ENCODE data around the gene ZNF765.
A peak's percentile ranks its signal among the peaks of the same experiment; 100 is the strongest.
"Not testable (repeated sequence)": the region's sequence is repeated elsewhere in the genome, so short reads cannot be mapped to it uniquely, and the experiment has no call there.

ZNF765 gene

DNA sequence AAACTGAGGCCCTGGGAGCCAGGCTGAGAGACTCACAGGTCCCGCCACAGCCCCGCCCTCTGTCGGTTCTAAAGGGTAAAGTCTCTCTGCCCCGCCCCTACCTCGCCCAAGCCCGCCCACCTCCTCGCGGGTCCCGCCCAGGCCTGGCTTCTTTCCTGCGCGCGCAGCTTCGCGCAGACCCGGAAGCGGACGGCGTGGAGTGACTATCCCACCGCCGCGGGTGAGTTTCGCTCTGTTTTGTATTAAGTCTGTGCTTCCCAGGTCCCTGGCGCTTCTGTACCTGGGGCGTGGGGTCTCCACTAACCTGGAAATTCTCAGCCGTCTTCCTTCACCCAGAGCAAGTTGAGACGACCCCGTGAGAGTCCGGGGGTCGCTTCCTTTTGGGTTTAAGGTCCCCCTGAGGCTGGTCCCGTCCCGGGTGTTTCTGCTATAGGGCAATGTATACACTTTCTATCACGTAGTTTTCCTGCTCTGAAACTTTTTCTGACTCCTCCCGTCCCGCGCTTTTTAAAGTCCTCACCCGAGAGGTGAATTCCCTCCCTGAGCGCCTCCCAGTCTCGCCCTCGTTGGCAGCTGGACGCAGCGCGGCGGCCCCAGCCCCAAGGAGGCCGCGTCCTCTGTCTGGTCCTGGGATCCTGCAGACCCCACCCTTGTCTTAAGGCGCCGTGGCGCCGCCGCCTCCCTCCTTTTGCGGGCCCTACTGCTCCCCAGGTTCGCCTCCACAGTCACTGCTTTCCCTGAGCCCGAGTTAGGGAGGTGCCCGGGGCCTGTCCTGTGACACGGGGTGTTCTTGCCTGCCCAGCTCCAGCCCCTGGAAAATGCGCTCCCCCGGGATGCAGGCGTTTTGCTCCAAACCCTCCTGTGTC is at the start of gene ZNF765:
ZNF765 (plus strand) TSS at position 176 of the 866 bp plus-strand sequence. CDS start 2,867 bp downstream, outside the sequence.
- Mint-ChIP-seq H3K27ac (peak within 1 kb of the TSS; percentile 93), H3K4me3 (peak within 1 kb of the TSS; percentile 93), H3K4me1 (peaks cover 22% of the 10 kb centered on the region), H3K36me3 (peaks cover 40% of the 10 kb centered on the region), H3K9me3 (peaks cover 2% of the 10 kb centered on the region)
- DNase-seq (ENCODE audit: low spot score in 2 of 2) (peak; percentile 97 to 99), ATAC-seq (peak; percentile 99)

- no peak overlapping the region for H3K27ac Mint-ChIP-seq
- no peaks in the 10 kb centered on the region for H3K4me1 Mint-ChIP-seq
- H3K9me3 Mint-ChIP-seq: peaks cover 29% of the 10 kb centered on the region
- H3K36me3 Mint-ChIP-seq: peaks cover 22% of the 10 kb centered on the region
- DNase-seq (ENCODE audit: low spot score in 2 of 2) (no peak), ATAC-seq (no peak)
- no peak overlapping the region for H3K4me3 Mint-ChIP-seq
Measured at GRCh38 chr19:53355739-53356138, 39.2 kb upstream of the ZNF765 start.

- no peak for ATAC-seq
- H3K36me3 Mint-ChIP-seq: peaks cover 9% of the 10 kb centered on the region
- no peaks in the 10 kb centered on the region for H3K4me1 Mint-ChIP-seq
Measured at GRCh38 chr19:53357821-53358581, 36.9 kb upstream of the ZNF765 start.

GRCh38 chr19:53360056-53360455 is 34.9 kb upstream of the ZNF765 start:
- H3K27ac Mint-ChIP-seq; H3K4me1 Mint-ChIP-seq; H3K36me3 Mint-ChIP-seq; H3K4me3 Mint-ChIP-seq; ATAC-seq; DNase-seq (ENCODE audit: low spot score in 2 of 2); H3K9me3 Mint-ChIP-seq: not testable (repeated sequence)

More at GRCh38 chr19:53357821-53358581, 36.9 kb upstream of the ZNF765 start:
- Mint-ChIP-seq H3K27ac (no peak overlapping the region), H3K4me3 (no peak overlapping the region), H3K9me3 (peaks cover 12% of the 10 kb centered on the region)
- no peak for DNase-seq (ENCODE audit: low spot score in 2 of 2)

GRCh38 chr19:53365134-53365898 is 29.6 kb upstream of the ZNF765 start, which contains the start of gene ZNF525:
ZNF525 (plus strand) TSS chr19:53365705; CDS start chr19:53372282, 6,577 bp downstream.
- DNase-seq (ENCODE audit: low spot score in 2 of 2) (peak; percentile 94 to 95), ATAC-seq (peak; percentile 100)
- Mint-ChIP-seq H3K4me3 (peak within 1 kb of the TSS; percentile 86), H3K36me3 (peaks cover 18% of the 10 kb centered on the region), H3K27ac (peak within 1 kb of the TSS; percentile 94), H3K9me3 (no peaks in the 10 kb centered on the region), H3K4me1 (peaks cover 26% of the 10 kb centered on the region)

GRCh38 chr19:53365899-53366493 is 29.0 kb upstream of the ZNF765 start:
- H3K36me3 Mint-ChIP-seq: peaks cover 20% of the 10 kb centered on the region
- peaks cover 31% of the 10 kb centered on the region for H3K4me1 Mint-ChIP-seq
- peak overlapping the region; percentile 94 for H3K27ac Mint-ChIP-seq
- H3K9me3 Mint-ChIP-seq: no peaks in the 10 kb centered on the region
- DNase-seq (ENCODE audit: low spot score in 2 of 2) (no peak), ATAC-seq (peak; percentile 71)
- peak overlapping the region; percentile 86 for H3K4me3 Mint-ChIP-seq

- H3K4me1 Mint-ChIP-seq: peaks cover 12% of the 10 kb centered on the region
- no peak overlapping the region for H3K4me3 Mint-ChIP-seq
- H3K27ac Mint-ChIP-seq: no peak overlapping the region
- DNase-seq (ENCODE audit: low spot score in 2 of 2) (no peak), ATAC-seq (no peak)
- H3K9me3 Mint-ChIP-seq: peaks cover 6% of the 10 kb centered on the region
- peaks cover 75% of the 10 kb centered on the region for H3K36me3 Mint-ChIP-seq
Measured at GRCh38 chr19:53372196-53372595, 22.8 kb upstream of the ZNF765 start.

DNA sequence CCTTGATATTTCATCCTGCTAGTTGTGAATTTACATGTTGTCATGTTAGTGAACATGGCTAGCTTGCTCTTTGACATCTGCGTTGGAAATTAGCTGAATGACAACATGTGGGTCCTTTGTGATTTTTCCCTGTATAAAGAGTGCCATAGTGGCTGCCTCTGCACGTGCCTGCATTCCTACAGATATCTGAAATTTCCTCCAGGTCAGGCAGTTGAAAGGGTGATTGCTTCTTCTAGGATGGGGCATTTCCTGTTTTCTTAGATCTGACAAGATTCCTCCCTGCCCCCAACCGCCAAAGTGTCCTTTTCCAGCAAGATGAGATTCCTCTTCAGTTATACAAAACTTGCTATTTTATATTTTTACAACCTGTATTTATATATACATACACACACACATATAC is 20.7 kb upstream of the ZNF765 start:
- Mint-ChIP-seq H3K27ac (peak overlapping the region; percentile 41), H3K9me3 (peaks cover 6% of the 10 kb centered on the region), H3K4me3 (no peak overlapping the region), H3K36me3 (peaks cover 84% of the 10 kb centered on the region), H3K4me1 (peaks cover 6% of the 10 kb centered on the region)
- ATAC-seq (no peak), DNase-seq (ENCODE audit: low spot score in 2 of 2) (no peak)

DNA sequence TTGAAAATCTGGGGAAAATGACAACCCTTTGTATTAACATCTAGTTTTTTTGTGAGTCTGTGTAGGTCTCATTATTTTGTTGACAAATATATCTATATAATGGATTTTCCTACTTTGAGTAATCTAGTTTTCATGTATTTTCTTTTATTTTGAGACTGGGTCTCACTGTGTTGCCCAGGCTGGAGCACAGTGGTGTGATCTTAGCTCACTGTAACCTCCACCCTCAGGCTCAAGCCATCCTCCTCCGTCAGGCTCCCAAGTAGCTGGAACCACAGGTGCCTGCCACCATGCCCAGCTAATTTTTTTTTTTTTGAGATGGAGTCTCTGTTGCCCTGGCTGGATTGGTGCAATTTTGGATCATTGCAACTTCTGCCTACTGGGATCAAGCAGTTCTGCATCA is 20.2 kb upstream of the ZNF765 start:
- peaks cover 88% of the 10 kb centered on the region for H3K36me3 Mint-ChIP-seq
- no peak overlapping the region for H3K4me3 Mint-ChIP-seq
- H3K27ac Mint-ChIP-seq: no peak overlapping the region
- ATAC-seq (no peak), DNase-seq (ENCODE audit: low spot score in 2 of 2) (no peak)
- peaks cover 6% of the 10 kb centered on the region for H3K9me3 Mint-ChIP-seq
- peaks cover 6% of the 10 kb centered on the region for H3K4me1 Mint-ChIP-seq

GRCh38 chr19:53381376-53381775 is 13.6 kb upstream of the ZNF765 start:
- DNase-seq (ENCODE audit: low spot score in 2 of 2): no peak
- no peak overlapping the region for H3K4me3 Mint-ChIP-seq
- H3K27ac Mint-ChIP-seq: no peak overlapping the region
- peaks cover 68% of the 10 kb centered on the region for H3K36me3 Mint-ChIP-seq
- H3K4me1 Mint-ChIP-seq: no peaks in the 10 kb centered on the region
- no peak for ATAC-seq
- peaks cover 31% of the 10 kb centered on the region for H3K9me3 Mint-ChIP-seq

GRCh38 chr19:53388168-53388567 is 6.8 kb upstream of the ZNF765 start:
- no peak for DNase-seq (ENCODE audit: low spot score in 2 of 2)
- ATAC-seq: no peak
- Mint-ChIP-seq H3K36me3 (peaks cover 19% of the 10 kb centered on the region), H3K4me3 (no peak overlapping the region), H3K27ac (no peak overlapping the region), H3K9me3 (peaks cover 28% of the 10 kb centered on the region), H3K4me1 (no peaks in the 10 kb centered on the region)

DNA sequence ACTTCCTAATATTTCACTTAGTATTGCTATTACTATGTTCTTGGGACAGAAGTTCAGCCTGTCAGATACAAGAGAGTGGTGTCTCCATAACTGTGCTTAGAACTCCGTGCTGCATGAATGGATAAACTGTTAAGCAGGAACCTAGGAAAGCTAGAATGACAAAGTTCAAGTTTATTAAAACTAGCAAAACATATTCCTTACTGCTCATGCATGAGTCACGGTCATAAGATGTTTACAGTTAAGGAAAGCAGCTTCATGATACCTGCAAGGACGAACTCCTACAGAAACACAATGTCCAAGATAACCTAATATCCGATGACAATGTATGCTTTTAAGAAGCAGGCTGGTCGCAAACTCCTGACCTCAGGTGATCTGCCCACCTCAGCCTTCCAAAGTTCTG is 6.0 kb upstream of the ZNF765 start:
- no peak overlapping the region for H3K4me3 Mint-ChIP-seq
- no peaks in the 10 kb centered on the region for H3K4me1 Mint-ChIP-seq
- no peak for ATAC-seq
- DNase-seq (ENCODE audit: low spot score in 2 of 2): no peak
- no peak overlapping the region for H3K27ac Mint-ChIP-seq
- H3K36me3 Mint-ChIP-seq: peaks cover 19% of the 10 kb centered on the region
- peaks cover 27% of the 10 kb centered on the region for H3K9me3 Mint-ChIP-seq

DNA sequence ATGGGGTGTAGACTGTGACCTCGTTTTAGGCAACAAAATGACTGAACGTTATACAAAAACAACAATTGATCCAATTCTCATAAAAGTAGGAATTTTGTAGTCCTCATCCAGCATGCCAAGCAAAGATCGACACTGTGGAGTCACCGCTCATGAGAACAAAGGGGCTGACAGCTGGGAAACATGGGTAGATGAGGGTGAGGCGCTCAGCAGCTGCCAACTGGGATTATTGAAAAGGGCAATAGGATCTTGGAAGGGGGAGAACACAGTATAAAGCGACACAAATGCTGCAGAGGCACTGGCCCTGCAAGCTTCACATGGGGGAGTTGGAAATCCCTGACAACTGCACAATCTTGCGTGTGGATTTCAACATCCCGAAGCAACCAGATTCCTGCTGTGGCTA is 5.4 kb upstream of the ZNF765 start:
- ATAC-seq (no peak), DNase-seq (ENCODE audit: low spot score in 2 of 2) (no peak)
- no peak overlapping the region for H3K27ac Mint-ChIP-seq
- peaks cover 3% of the 10 kb centered on the region for H3K4me1 Mint-ChIP-seq
- H3K9me3 Mint-ChIP-seq: peaks cover 26% of the 10 kb centered on the region
- H3K4me3 Mint-ChIP-seq: no peak overlapping the region
- peaks cover 19% of the 10 kb centered on the region for H3K36me3 Mint-ChIP-seq

DNA sequence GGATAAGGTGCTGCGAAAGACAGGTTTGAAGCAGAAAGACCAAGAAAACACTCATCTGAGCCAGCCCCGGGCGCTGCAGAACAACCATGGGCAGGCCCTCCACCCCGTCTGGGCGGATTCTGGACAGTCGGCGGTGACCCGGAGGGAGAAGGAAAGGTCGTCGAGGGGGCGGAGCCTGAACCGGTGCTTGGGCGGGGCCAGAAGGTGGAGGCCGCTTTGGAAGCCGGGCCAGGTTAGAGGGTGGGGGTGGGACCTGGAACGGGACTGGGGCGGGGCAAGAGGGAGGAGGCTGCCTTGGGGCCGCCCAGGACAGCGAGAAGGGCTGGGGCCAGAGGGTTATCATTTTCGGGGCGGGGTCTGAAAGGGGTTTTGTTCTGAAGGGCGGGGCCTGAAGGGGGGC is 5.0 kb upstream of the ZNF765 start:
- H3K4me3 Mint-ChIP-seq: no peak overlapping the region
- no peak for ATAC-seq
- DNase-seq (ENCODE audit: low spot score in 2 of 2): no peak
- no peak overlapping the region for H3K27ac Mint-ChIP-seq
- H3K36me3 Mint-ChIP-seq: peaks cover 21% of the 10 kb centered on the region
- H3K4me1 Mint-ChIP-seq: peaks cover 6% of the 10 kb centered on the region
- peaks cover 22% of the 10 kb centered on the region for H3K9me3 Mint-ChIP-seq
